Activated CD8-positive, alpha-beta memory T cell treated with anti-CD3 and anti-CD28 coated beads, Interleukin-2, amount 50 U/mL, for 24 hours (primary cell): ENCODE measurements around the gene NPLOC4.

Experiments
- DNase-seq: peaks from one replicate; pipeline ENCODE4 v3.0.0-alpha.2; 2020; ENCODE audit errors: extremely low read depth

NPLOC4 gene

GRCh38 chr17:81662002-81662401, 25.1 kb upstream of the NPLOC4 start:
- no peak for DNase-seq

- no peak for DNase-seq
These were observed 23.5 kb upstream of the NPLOC4 start for GRCh38 chr17:81660441-81660840.

- no peak for DNase-seq
These were observed 22.1 kb upstream of the NPLOC4 start for GRCh38 chr17:81659038-81659437.

- DNase-seq: no peak
These were observed 19.9 kb upstream of the NPLOC4 start for GRCh38 chr17:81656835-81657234.

GRCh38 chr17:81656118-81656743, 19.3 kb upstream of the NPLOC4 start, which contains the start of gene PDE6G:
PDE6G (minus strand) TSS chr17:81656542; CDS start chr17:81653305, 3,237 bp downstream.
- no peak for DNase-seq

GRCh38 chr17:81655378-81656117, 18.6 kb upstream of the NPLOC4 start:
- no peak for DNase-seq

- DNase-seq: no peak
These were observed 16.2 kb upstream of the NPLOC4 start for GRCh38 chr17:81652906-81653771.

GRCh38 chr17:81651692-81652091, 14.8 kb upstream of the NPLOC4 start:
- DNase-seq: no peak

- no peak for DNase-seq
These were observed 14.0 kb upstream of the NPLOC4 start for GRCh38 chr17:81650951-81651350.

- no peak for DNase-seq
These were observed 11.8 kb upstream of the NPLOC4 start for GRCh38 chr17:81648707-81649085.

- DNase-seq: no peak
These were observed 11.2 kb upstream of the NPLOC4 start for GRCh38 chr17:81648013-81648706.

GRCh38 chr17:81647640-81648012, 10.7 kb upstream of the NPLOC4 start:
- no peak for DNase-seq

- DNase-seq: no peak
These were observed 10.1 kb upstream of the NPLOC4 start for GRCh38 chr17:81646869-81647600.

- DNase-seq: no peak
These were observed 8.4 kb upstream of the NPLOC4 start for GRCh38 chr17:81644976-81645952.

GRCh38 chr17:81644496-81644895, 7.6 kb upstream of the NPLOC4 start:
- DNase-seq: no peak

- no peak for DNase-seq
These were observed 5.0 kb upstream of the NPLOC4 start for GRCh38 chr17:81641825-81642489.

GRCh38 chr17:81640011-81640410, 3.1 kb upstream of the NPLOC4 start:
- no peak for DNase-seq

GRCh38 chr17:81638683-81639082, 1.8 kb upstream of the NPLOC4 start:
- DNase-seq: no peak

- DNase-seq: no peak
These were observed 873 bp downstream of the NPLOC4 start for GRCh38 chr17:81635973-81636504.
